NCI-H1436 (cell line): Measurements from ENCODE around the gene OR2T6.
"Not testable (repeated sequence)": the region's sequence is repeated elsewhere in the genome, so short reads cannot be mapped to it uniquely, and the experiment has no call there.

Experiments
- DNase-seq: peaks from one replicate; lab custom pipeline; 2025; lab: John Stamatoyannopoulos, UW

The OR2T6 gene

GRCh38 chr1:248433811-248434415, 58.4 kb downstream of the OR2T6 start:
- DNase-seq, result not testable (repeated sequence)

- DNase-seq, result not testable (repeated sequence)
Measured at GRCh38 chr1:248434913-248435312, 59.4 kb downstream of the OR2T6 start.

GRCh38 chr1:248436303-248436702, 60.8 kb downstream of the OR2T6 start:
- DNase-seq, result not testable (repeated sequence)

GRCh38 chr1:248438668-248439067, 63.1 kb downstream of the OR2T6 start:
- not testable (repeated sequence) for DNase-seq

- DNase-seq, result not testable (repeated sequence)
Measured at GRCh38 chr1:248439283-248439682, 63.7 kb downstream of the OR2T6 start.
